HG03039 (cell line): ENCODE results near the gene SH3BP1.
"Not testable (repeated sequence)": the region's sequence is repeated elsewhere in the genome, so short reads cannot be mapped to it uniquely, and the experiment has no call there.

ENCODE experiments used
- ATAC-seq: cut with Tn5 transposase; IDR thresholded peaks from one replicate; pipeline ENCODE4 v1.9.1; 2021; ENCODE audit warnings: mild to moderate bottlenecking, moderate library complexity; ENCODE audit not compliant: unreplicated experiment

Gene SH3BP1, protein sequence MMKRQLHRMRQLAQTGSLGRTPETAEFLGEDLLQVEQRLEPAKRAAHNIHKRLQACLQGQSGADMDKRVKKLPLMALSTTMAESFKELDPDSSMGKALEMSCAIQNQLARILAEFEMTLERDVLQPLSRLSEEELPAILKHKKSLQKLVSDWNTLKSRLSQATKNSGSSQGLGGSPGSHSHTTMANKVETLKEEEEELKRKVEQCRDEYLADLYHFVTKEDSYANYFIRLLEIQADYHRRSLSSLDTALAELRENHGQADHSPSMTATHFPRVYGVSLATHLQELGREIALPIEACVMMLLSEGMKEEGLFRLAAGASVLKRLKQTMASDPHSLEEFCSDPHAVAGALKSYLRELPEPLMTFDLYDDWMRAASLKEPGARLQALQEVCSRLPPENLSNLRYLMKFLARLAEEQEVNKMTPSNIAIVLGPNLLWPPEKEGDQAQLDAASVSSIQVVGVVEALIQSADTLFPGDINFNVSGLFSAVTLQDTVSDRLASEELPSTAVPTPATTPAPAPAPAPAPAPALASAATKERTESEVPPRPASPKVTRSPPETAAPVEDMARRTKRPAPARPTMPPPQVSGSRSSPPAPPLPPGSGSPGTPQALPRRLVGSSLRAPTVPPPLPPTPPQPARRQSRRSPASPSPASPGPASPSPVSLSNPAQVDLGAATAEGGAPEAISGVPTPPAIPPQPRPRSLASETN

DNA sequence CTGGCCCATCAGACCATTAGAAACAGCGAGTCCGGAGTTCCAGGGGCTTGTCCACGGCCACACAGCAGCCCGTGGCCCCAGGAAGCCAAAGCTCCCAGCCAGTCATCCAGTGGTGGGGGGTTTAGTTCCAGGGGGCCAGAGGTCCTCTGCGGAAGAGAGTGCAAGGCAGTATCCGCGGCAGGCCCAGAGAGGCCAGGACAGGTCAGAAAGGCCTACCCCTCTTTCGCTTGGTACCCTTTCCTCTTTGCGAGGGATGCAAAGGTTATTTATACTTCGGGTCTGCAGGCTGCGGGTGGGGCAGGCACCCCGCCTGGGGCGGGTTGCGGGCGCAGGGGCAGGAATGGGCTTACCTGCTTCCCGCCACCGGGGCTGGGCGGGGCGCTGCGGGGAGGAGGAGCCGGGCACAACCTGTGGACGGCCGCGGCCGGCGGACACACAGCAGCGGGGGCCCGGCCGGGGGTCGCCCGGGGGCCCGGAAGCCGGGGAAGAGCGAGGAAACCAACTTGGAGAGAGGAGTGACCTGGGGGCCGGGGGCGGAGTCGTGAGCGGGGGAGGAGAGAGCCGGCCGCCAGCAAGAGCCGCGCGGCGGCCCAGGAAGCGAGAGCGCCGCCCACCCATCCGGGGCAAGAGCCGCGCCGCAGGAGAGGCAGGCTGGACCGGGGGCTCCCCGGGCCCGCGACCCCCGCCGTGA is at the start of gene SH3BP1:
Gene SH3BP1, plus strand, starts transcription at position 600 of the 691 bp plus-strand sequence. CDS start 119 bp downstream, outside the sequence.
- no peak for ATAC-seq

DNA sequence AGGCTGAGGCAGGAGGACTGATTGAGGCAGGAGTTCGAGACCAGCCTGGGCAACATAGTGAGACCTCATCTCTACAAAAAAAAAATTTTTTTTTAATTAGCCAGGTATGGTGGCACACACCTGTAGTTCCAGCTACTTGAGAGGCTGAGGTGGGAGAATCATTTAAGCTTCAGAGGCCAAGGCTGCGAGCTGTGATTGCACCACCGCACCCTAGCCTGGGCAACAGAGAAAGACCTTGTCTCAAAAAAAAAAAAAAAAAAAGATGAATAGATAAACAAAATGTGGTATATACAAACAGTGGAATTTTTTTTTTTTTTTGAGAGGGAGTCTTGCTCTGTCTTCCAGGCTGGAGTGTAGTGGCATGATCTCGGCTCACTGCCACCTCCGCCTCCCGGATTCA is 48.4 kb upstream of the SH3BP1 start:
- not testable (repeated sequence) for ATAC-seq

DNA sequence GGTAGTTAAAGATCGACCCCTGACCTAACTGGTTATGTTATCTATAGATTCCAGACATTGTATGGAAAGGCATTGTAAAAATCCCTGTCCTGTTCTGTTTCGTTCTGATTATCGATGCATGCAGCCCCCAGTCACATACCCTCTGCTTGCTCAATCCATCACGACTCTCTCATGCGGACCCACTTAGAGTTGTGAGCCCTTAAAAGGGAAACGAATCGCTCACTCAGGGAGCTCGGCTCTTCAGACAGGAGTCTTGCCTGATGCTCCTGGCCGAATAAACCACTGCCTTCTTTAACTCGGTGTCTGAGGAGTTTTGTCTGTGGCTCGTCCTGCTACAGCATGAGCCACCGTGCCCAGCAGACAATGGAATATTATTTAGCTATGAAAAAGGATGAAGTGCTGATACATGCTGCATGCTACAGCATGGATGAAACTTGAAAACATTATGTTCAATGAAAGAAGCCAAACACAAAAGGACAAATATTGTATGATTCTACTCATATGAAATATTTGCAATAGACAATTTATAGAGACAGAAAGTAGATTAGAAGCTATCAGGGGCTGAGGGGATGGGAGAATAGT is 47.6 kb upstream of the SH3BP1 start:
- no peak for ATAC-seq

DNA sequence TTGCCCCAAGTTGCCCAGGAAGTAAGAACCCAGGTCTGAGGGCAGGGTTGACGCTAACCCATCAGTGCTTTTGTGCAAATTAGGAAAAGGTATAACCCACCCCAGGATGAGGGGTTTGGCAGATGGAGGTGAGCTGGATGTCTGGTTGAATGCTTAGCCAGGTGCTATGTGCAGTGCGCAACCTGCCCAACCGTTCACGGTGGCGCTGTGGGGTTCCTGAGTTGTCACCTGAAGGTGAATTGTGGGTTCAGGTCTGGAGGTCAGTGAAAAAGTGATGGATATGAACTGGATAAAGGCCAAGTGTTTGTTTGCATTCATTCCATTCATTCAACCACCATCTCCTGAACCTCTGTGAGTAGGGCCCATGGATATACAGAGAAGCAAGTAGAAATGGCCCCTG is 45.2 kb upstream of the SH3BP1 start:
- ATAC-seq = no peak

DNA sequence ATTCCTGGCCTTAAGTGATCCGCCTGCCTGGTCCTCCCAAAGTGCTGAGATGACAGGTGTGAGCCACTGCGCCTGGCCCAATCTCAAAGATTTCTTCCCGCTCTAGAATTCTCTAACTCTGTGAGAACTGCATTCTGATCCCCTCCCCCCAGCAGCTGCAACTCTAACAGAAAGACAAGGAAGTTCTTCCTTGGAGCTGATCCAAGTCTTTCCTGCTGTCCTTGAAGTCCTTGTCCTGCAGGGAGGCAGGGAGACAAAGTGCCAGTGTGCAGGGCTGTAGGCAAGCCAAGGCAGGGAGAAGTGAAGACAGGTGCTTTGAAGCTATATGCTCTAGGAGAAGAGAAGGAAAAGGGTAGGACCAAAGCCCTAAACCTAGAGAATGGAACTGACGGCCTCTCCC is 40.3 kb upstream of the SH3BP1 start:
- ATAC-seq = no peak

DNA sequence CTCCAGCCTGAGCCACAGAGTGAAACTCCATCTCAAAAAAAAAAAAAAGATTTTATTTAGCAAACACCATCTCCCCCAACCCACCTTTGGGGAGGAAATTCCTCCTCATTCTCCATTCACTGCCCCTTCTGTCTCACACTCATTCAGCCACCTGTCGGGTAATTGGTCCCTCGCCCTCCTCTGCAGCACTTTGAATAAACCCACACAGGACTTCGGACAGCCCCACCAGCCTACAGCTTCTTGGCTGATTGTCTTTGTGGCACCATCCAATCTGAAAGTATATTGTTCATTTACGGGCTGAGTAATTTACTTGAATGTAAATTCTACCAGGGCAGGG is 38.3 kb upstream of the SH3BP1 start:
- no peak for ATAC-seq

DNA sequence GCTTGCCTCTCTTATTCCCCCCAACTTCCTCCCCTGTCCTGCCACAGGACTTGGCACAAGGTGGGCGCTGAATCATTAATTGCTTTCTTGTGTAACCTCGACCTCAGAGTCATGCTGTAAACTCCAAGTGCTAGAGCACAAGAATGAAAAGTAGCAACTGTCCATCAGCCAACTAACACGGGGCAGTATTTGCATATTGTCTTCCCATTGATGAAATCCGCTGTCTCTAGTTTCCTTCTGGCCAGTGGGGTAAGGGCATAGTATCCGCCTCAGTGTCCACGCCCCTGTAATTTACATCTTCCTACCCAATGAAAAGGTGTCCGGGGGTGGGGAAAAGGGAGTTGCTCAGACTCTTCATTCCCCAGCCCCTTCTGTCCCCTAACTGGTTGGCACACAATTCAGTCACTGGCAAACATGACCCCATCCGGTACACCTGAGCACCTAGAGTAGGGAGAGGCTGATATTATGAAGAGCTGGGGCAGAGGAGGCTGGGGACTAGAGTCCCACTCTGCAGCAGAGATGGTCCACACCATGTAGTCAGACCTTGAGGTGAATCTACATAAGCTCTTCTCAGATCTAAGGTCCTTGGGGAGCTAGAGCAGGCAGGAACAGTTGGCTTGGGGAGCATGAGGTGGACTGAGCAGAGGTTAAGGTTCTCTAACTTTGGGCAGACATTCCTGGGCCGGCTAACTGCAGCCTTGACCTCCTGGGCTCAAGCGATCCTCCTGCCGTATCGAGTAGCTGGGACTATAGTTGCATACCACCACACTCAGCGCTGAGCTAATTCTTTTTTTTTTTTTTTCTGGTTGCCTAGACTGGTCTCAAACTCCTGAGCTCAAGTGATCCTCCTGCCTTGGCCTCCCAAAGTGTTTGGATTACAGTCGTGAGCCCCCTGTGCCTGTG is 37.7 kb upstream of the SH3BP1 start:
- ATAC-seq = no peak

DNA sequence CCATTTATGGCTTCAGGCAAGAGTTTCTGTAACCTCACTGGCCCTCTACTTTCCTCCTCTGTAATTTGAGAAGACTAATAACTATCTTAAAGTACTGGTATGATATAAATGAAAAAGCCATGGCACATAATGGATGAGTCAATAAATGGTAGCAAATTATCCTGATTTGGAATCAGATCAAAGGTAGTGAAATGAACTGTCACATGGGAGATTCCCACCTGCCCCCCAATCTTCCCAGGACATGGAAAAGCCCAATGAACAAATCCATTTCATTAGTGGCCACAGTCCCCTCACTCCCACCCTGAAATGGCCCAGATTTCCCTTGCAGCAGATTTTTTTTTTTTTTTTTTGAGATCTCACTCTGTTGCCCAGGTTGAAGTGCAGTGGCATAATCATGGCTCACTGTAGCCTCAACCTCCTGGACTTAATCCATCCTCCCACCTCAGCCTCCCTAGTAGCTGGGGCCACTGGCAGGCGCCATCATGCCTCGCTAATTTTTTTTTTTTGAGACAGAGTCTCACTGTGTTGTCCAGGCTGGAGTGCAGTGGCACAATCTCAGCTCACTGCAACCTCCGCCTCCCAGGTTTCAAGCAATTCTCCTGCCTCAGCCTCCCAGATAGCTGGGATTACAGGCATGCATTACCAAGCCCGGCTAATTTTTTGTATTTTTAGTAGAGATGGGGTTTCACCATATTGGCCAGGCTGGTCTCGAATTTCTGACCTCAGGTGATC is 36.8 kb upstream of the SH3BP1 start:
- ATAC-seq = not testable (repeated sequence)

DNA sequence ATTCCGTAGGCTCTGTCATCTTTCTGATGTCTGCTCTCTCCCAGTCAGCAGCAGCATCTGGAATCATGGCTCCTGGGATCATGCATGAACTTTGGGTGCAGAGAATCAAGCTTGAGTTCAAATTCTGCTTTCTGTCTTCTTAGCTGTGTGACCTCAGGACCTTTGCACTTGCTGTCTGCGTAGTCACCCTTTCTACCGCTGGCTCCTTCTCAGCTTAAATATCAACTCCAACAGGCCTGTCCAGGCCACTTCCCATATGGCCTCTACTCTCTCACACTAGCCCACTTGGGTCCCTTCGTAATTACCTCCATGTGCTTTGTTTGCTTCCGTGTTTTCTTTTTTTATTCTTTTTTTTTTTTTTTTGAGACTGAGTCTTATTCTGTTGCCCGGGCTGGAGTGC is 35.4 kb upstream of the SH3BP1 start:
- no peak for ATAC-seq

DNA sequence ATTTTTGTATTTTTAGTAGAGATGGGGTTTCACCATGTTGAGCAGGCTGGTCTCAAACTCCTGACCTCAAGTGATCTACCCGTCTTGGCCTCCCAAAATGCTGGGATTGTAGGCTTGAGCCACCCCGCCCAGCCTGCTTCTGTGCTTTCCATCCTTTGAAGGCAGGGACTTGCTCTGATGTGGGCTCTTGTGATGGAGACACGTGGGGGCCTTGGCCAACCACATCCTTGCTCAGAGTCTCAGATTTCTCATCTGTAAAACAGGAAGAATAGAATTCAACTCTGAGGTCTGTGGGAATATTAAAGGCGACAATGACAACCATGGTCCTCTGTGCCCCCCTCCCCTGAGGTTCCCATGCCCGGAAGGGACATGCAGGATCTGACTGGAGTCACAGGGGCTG is 34.6 kb upstream of the SH3BP1 start:
- no peak for ATAC-seq

DNA sequence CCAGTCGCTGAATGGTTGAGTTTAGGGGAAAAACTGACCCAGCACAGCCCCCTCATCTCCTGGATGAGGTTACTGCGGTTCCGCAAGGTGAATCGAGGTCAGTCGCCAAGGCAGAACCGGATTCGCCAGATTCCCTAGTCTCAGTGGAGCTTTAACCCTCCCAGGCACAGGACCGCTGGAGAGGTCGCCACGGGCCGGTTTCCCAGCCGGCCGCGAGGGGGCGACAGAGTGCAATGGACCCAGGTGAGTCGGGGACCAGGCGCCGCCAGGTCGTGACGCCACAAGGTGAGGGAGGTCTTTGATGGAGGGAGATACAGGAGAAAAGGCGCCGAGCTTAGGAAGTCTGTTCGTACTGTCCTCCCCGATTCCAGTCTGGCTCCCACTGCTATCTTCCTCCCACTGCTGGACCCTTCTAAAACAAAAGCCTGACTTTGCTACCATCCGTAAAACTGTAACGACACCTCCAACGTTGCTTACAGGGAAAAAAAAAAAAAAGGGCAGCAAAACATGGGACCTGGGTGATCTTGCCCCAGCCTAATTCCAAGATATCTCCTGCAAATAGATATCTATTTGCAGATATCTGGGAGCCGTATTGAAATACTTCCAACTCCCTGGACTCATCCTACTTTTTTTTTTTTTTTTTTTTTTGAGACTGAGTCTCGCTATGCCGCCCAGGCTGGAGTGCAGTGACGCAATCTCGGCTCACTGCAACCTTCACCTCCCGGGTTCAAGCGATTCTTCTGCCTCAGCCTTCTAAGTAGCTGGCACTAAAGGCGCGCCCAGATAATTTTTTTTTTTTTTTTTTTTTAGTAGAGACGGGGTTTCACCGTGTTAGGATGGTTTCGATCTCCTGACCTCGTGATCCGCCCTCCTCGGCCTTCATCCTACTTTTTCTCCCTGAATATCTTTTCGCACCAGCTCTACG is 32.2 kb upstream of the SH3BP1 start:
- no peak for ATAC-seq

DNA sequence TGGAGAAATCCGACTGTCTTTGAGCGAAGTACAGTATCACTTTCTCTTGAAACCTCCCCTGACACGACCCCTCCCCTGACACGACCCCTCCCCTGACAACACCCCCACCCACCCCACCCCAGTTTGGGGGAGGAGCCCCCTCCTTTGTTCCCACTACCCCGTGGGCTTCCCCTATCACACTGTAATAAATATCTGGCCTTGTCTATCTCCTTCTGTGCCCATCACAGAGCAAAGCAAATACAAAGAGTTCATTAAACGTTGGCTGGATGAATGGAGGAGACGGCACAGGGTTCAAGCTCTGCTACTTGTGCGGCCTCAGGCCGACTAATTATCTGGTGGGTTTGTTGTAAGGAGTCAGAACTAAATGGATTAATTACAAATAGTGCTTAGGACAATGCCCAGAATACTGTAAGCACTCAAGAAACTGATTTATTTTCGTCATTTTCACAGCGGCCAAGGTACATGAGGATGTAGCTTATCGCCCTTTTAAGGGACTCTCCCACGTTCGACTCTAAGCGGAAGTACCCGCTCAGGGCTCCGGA is 31.5 kb upstream of the SH3BP1 start:
- no peak for ATAC-seq

DNA sequence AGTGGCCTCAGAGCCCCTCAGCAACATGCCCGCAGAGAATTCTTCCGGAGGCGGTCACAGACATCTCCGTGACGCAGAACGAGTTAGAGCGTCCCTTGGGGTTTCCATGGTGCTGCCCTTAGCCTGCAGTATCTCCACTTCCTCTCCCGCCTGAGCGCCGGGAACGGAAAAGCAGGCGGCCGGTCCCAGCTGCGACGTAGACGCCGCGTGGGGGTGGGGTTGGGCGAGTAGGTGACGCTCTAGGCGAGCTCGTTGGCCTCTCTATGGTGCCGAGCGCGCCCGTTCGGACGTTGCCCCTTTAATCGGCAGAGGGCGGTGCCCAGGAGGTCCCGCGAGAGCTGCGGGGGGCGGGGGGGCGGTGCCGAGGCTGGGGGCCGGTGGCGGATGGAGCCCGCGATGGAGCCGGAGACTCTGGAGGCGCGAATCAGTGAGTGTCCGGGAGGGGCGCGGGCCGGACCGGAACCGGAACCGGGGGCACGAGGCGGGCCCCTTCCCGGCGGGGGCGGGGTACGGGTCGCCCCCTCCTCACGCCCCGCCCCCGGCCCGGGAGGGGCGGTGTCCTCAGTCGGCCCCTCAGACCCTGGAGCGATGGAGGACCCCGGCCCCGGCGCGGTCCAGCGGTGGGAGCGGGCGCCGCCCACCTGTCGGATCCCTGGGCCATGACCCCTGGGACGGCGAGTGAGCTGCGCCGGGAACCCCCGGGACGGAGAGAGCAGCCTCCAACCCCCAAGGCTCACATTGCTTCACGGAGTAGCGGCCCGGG is 30.8 kb upstream of the SH3BP1 start, which contains the start of gene GGA1:
Gene GGA1, plus strand, starts transcription at position 358 of the 763 bp plus-strand sequence. Its CDS starts 27 bp downstream, at position 385.
- ATAC-seq = peak; percentile 80

DNA sequence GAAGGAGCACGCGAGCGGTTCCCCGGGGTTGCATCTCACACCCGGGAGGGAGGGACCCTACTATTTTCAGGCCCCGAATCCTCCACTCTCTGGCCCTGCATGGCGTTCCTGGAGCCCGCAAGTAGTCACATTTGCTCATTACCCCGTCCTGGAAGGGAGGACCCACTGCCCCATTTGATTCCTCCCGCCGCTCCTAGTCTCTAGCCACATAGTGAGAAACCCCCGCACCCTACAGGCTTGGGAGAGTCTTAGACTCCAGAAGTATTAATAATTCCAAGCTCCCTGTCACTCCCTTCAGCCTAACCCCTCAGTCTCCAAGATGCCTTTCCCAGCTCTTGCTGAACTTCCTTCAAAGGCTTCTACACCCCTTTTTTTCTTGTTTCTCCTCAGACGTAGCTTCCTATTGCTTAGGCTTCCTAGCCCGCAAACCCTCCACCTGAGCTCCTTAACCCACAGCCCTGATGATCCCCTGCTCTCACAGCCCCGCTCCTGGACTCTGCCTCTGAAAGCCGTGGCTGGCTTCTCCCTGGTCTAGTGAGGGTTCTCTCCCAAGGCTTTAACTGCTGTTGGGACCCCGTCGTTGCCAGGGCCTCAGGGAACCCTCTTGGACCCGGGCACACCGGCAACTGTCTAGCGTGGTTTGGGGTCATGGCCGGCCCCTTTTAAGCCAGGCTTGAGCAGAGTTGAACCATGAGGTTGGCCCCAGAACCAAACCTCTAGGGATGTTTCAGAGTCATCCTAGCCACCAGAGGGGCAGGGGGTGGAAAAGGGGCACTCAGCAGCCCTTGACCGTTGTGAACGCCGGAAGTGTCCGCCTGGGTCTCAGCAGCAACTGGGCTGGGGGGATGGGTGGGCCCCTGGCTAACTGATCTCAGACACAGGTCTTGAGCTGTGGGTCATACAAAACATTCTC is 30.0 kb upstream of the SH3BP1 start:
- ATAC-seq = no peak

DNA sequence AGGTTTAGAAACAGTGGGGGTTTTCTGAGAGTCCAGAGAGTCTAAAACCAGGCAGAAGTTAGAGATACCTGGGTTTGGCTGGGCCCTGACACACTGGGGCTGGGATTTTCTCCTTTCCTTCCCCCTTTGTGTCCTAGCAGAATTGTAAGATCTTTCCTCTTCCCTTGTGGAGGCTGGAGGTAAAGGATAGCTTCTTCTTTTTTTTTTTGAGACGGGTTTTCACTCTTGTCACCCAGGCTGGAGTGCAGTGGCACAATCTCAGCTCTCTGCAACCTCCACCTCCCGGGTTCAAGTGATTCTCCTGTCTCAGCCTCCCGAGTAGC is 29.4 kb upstream of the SH3BP1 start:
- not testable (repeated sequence) for ATAC-seq

DNA sequence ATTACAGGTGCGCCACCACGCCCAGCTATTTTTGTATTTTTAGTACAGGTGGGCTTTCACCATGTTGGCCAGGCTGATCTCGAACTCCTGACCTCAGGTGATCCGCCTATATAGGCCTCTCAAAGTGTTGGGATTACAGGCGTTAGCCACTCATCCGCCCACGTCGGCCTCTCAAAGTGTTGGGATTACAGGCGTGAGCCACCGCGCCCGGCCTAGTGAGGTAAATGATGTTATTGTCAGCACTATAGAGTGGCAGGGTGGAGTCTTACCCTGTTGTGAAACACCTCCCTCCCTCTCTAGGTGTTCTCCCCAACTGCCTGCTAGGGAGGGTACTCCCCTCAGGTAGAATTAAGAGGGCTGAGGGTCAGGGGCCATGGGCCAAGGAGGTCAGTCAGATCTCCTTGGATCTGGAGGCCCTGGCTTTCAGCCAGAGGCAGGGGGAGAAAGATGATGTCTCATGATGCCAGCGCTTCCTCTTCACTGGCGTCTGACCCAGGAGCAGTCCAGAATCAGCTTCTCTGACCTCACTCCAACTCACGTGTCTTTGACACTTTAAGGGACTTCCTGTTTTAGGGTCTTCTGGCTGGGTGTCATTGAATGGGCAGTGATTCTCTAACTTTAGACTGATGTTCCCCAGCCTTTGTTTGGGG is 28.9 kb upstream of the SH3BP1 start:
- no peak for ATAC-seq
